Loucy (cell line): ENCODE measurements around the gene MAP3K5.

Source experiments
- H2AFZ ChIP-seq: fragments of 200-600 bp; sonication (generic); 2 replicates; pipeline ENCODE4 v1.6.0; 2016; ENCODE audit warnings: antibody characterized with exemption, mild to moderate bottlenecking, low read length, moderate library complexity
- H3F3A ChIP-seq: fragments of 200-600 bp; 2 replicates; pipeline ENCODE4 v1.6.0; 2016; ENCODE audit warnings: antibody characterized with exemption, low read depth, mild to moderate bottlenecking
- H3K27me3 ChIP-seq: fragments of 200-600 bp; sonication (generic); 2 replicates; pipeline ENCODE4 v1.6.1; 2014; ENCODE audit warnings: low read length, mild to moderate bottlenecking; ENCODE audit not compliant: insufficient read depth, poor library complexity, severe bottlenecking
- H3K36me3 ChIP-seq: fragments of 200-600 bp; sonication (generic); 2 replicates; pipeline ENCODE4 v1.6.1; 2016; ENCODE audit warnings: low read length; ENCODE audit not compliant: insufficient read depth
- H3K4me1 ChIP-seq: fragments of 200-600 bp; sonication (generic); 2 replicates; pipeline ENCODE4 v1.5.1; 2014; ENCODE audit warnings: low read length, mild to moderate bottlenecking; ENCODE audit not compliant: insufficient read depth, poor library complexity, severe bottlenecking
- H3K4me2 ChIP-seq: fragments of 200-600 bp; sonication (generic); 2 replicates; pipeline ENCODE4 v1.6.0; 2014; ENCODE audit warnings: antibody characterized with exemption, low read length, low read depth, mild to moderate bottlenecking; ENCODE audit not compliant: poor library complexity, severe bottlenecking
- H3K4me3 ChIP-seq: fragments of 200-600 bp; sonication (generic); 2 replicates; pipeline ENCODE4 v1.5.1; 2014; ENCODE audit warnings: low read length, mild to moderate bottlenecking, mixed read lengths; ENCODE audit not compliant: poor library complexity, severe bottlenecking
- H3K79me2 ChIP-seq: fragments of 200-600 bp; sonication (generic); 2 replicates; pipeline ENCODE4 v1.6.1; 2014; ENCODE audit warnings: low read length; ENCODE audit not compliant: insufficient read depth
- H3K9ac ChIP-seq: fragments of 200-600 bp; sonication (generic); 2 replicates; pipeline ENCODE4 v1.6.0; 2014; ENCODE audit warnings: mild to moderate bottlenecking, low read depth, low read length, moderate library complexity; ENCODE audit not compliant: poor library complexity, severe bottlenecking
- H3K9me2 ChIP-seq: fragments of 200-600 bp; sonication (generic); replicated peaks from 2 replicates; pipeline ENCODE4 v1.6.1; 2016; ENCODE audit warnings: low read depth, low read length, mixed read lengths
- H3K9me3 ChIP-seq: fragments of 200-600 bp; sonication (generic); 2 replicates; pipeline ENCODE4 v1.6.1; 2014; ENCODE audit warnings: mild to moderate bottlenecking, antibody characterized with exemption, low read length, low read depth; ENCODE audit not compliant: insufficient read depth
- H4K20me1 ChIP-seq: fragments of 200-600 bp; sonication (generic); 2 replicates; pipeline ENCODE4 v1.6.0; 2014; ENCODE audit warnings: antibody characterized with exemption, low read length, mild to moderate bottlenecking; ENCODE audit not compliant: insufficient read depth, poor library complexity, severe bottlenecking
- CTCF ChIP-seq: fragments of 200-600 bp; sonication (generic); conservative IDR thresholded peaks from 2 replicates; pipeline ENCODE4 v1.5.1; 2014; ENCODE audit warnings: mild to moderate bottlenecking, antibody characterized with exemption, low read length
- EZH2phosphoT487 ChIP-seq: fragments of 200-600 bp; IDR thresholded peaks from 2 replicates; pipeline ENCODE4 v1.6.1; 2018; ENCODE audit warnings: antibody characterized with exemption, mild to moderate bottlenecking, moderate library complexity, borderline replicate concordance

Gene MAP3K5

GRCh38 chr6:136711644-136712043, 80.6 kb downstream of the MAP3K5 start:
- Histone ChIP-seq H3K9ac (no peak overlapping the region), H3K36me3 (no peaks in the 10 kb centered on the region), H4K20me1 (no peaks in the 10 kb centered on the region)

GRCh38 chr6:136710877-136711552, 81.3 kb downstream of the MAP3K5 start:
- Histone ChIP-seq H3K9me2 (no peaks in the 10 kb centered on the region), H3K4me1 (no peaks in the 10 kb centered on the region), H3K9me3 (no peaks in the 10 kb centered on the region), H3K4me3 (no peak overlapping the region), H2AFZ (no peak overlapping the region), H3K27me3 (peaks cover 4% of the 10 kb centered on the region), H3K9ac (no peak overlapping the region), H3K79me2 (no peaks in the 10 kb centered on the region), H3K4me2 (no peak overlapping the region), H3K36me3 (no peaks in the 10 kb centered on the region), H4K20me1 (no peaks in the 10 kb centered on the region), H3F3A (no peaks in the 10 kb centered on the region)
- no peak for TF ChIP-seq CTCF

More at GRCh38 chr6:136711644-136712043, 80.6 kb downstream of the MAP3K5 start:
- TF ChIP-seq EZH2phosphoT487 (no peak), CTCF (no peak)
- Histone ChIP-seq H3K9me3 (no peaks in the 10 kb centered on the region), H3K4me3 (no peak overlapping the region), H3K9me2 (no peaks in the 10 kb centered on the region), H3F3A (no peaks in the 10 kb centered on the region), H2AFZ (no peak overlapping the region), H3K4me2 (no peak overlapping the region), H3K4me1 (no peaks in the 10 kb centered on the region), H3K79me2 (no peaks in the 10 kb centered on the region), H3K27me3 (peaks cover 4% of the 10 kb centered on the region)

- H3K4me2 ChIP-seq, result no peak overlapping the region
- H3K9me3 ChIP-seq, result no peaks in the 10 kb centered on the region
- H2AFZ ChIP-seq, result no peak overlapping the region
- no peaks in the 10 kb centered on the region for H4K20me1 ChIP-seq
- H3K4me3 ChIP-seq, result no peak overlapping the region
- H3K4me1 ChIP-seq, result no peaks in the 10 kb centered on the region
- no peaks in the 10 kb centered on the region for H3K9me2 ChIP-seq
- H3K9ac ChIP-seq, result no peak overlapping the region
- no peak for TF ChIP-seq EZH2phosphoT487
- no peak for TF ChIP-seq CTCF
- peaks cover 4% of the 10 kb centered on the region for H3K27me3 ChIP-seq
- no peaks in the 10 kb centered on the region for H3F3A ChIP-seq
- H3K79me2 ChIP-seq, result no peaks in the 10 kb centered on the region
- no peaks in the 10 kb centered on the region for H3K36me3 ChIP-seq
These were observed 82.8 kb downstream of the MAP3K5 start for GRCh38 chr6:136709429-136709828.
